ENCODE data around the gene PCK2.

Gene PCK2

DNA sequence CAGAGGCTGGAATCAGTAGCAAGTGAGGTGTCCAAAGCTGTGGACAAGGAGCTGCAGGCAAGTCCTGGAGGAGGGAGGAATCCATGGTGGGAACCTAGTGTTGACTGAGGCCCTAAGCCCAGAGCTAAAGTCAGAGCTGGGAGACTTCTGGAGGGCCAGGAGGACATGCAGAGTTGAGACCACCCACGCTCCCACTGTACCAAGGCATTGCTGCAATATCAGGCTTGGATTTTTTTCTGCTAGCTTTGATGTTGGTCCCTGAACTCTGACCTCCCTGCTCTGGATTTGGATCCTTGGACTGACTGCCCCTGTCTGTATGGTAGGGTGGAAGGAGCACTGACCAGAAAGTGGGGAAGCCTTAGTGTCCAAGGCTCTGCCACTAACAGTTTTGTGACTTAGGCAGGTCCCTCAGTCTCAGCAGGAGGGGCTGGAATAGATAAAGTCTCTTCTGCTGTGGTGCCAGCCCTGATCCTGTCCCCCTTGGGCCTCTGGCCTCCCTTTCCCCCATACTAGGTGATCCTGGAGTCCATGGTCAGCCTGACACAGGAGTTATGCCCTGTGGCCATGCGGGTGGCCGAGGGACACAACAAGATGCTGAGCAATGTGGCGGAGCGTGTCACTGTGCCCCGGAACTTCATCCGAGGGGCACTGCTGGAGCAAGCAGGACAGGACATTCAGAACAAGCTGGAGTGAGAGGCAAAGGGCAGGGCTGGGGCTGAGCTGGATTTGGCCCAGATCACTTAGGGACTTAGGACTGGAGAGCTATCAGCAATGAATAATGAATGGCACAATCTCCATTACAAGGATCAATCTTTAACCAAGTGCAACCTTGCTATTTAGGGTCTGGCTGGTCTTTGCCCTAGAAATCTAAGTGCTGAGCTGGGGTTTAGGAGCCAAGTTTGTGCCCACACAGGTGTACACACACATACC lies 32.9 kb upstream of the PCK2 start:
- no peak for DNase-seq (ENCODE audit: low read depth in 2 of 2, low spot score in 1 of 2)

DNA sequence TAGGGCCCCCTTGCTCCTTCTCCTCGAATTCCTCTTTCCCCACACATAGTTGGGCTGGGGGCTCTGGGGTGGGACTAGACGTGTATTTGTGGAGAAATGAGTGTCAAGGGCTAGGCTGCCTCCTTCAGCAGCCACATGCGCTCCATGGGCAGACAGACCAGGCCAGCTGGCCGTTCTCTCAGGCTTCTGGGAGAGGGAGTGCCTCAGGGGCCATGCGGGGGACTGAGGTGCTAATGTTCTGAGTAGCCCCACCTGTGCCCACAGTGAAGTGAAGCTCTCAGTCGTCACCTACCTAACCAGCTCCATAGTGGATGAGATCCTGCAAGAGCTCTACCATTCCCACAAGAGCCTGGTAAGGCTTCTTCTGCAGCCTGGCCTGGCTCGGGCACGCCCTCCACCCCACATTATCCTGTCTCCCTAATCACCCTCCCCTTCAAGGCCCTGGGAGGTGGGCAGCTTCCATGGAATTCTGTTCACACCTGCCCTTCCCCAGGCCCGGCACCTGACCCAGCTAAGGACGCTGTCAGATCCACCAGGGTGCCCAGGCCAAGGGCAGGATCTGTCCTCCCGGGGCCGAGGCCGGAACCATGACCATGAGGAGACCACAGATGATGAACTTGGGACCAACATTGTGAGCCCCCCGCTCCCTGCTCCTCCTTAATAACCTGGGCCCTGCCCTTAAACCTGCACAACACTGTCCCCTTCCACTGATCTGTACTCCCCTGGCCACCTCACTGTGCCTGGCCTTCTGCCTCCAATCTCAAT lies 31.7 kb upstream of the PCK2 start:
- no peak for DNase-seq (ENCODE audit: low read depth in 2 of 2, low spot score in 1 of 2)

DNA sequence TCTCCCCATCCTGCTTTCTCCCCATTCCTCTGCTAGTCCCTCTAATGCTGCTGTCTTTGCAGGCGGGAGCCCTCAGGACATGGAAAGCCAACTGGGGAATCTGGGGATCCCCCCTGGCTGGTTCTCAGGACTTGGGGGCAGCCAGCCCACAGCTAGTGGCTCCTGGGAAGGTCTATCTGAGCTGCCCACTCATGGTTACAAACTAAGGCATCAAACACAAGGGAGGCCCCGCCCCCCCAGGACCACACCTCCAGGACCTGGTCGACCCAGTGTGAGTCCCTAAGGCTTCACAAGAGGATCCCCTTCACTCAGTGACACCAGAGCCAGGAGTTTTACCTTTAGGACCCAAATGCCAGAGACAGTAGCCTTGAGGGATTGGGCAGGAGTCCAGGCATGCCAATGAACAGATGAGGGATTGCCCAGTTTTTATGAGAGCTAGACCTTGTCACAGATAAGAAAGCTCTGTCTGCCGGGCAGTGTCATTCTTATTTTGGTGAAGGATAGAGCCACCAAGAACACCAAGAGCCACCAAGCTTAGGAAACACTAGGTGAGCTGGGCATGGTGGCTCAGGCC lies 30.8 kb upstream of the PCK2 start:
- no peak for DNase-seq (ENCODE audit: low read depth in 2 of 2, low spot score in 1 of 2)

DNA sequence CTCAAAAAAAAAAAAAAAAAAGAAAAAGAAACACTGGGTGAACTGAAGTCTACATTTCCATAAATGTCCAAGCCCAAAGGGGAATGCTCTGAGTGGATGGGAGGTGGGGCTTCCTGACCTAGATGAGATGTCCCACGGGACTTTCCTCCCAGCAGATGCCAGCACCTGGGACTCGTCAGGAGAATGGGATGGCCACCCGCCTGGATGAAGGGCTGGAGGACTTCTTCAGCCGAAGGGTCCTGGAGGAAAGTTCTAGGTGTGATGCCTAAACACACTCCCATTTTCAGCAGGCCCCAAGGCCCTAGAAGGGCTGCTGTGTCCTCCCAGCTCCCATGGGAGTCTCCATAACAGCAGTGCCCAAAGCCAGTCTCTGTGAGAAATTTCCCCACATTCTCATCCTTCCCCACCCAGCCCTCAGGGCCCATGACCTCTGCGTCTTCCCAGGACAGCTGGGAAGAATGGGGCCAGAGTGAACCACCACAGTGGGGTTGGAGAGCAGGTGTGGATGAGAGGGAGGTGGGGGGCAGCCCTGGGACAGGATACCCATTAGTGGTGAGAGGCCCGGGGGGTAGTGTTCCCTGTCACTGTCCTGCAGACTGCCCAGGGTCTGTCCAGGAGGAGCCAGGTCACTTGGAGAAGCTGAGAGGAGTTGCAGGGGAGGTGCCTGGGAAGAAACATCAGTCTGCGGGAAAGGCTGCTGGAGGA lies 29.9 kb upstream of the PCK2 start:
- no peak for DNase-seq (ENCODE audit: low read depth in 2 of 2, low spot score in 1 of 2)

DNA sequence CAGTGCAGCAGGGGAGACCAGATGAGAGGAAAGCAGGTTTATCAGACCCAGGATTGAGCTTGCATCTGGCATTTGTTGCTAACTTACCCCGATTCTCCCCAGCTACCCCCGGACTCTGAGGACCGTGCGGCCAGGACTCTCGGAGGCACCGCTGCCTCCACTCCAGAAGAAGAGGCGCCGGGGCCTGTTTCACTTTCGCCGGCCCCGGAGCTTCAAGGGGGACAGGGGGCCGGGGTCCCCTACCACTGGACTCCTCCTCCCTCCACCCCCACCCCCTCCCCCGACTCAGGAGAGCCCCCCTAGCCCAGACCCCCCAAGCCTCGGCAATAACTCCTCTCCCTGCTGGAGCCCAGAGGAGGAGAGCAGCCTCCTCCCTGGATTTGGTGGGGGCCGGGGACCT lies 29.3 kb upstream of the PCK2 start:
- DNase-seq (ENCODE audit: low read depth in 2 of 2, low spot score in 1 of 2), result no peak

DNA sequence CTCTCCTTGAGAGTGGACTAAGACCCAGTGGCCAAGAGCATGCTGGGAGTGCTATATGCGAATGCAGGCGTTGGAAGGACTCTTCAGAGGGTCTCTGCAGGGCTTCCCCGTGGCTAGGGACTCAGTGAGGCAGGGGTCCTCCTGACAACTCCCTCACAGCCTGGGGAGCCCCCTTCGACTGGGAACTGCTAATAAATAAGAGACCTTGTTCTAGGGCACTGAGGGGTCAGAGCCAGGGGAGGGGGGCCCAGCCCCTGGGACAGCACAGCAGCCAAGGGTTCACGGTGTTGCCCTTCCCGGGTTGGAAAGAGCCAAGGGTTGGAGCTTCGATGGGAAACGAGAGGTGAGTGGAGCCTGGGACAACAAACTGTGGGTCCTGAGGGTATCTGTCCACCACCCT lies 28.7 kb upstream of the PCK2 start:
- DNase-seq (ENCODE audit: low read depth in 2 of 2, low spot score in 1 of 2), result no peak

DNA sequence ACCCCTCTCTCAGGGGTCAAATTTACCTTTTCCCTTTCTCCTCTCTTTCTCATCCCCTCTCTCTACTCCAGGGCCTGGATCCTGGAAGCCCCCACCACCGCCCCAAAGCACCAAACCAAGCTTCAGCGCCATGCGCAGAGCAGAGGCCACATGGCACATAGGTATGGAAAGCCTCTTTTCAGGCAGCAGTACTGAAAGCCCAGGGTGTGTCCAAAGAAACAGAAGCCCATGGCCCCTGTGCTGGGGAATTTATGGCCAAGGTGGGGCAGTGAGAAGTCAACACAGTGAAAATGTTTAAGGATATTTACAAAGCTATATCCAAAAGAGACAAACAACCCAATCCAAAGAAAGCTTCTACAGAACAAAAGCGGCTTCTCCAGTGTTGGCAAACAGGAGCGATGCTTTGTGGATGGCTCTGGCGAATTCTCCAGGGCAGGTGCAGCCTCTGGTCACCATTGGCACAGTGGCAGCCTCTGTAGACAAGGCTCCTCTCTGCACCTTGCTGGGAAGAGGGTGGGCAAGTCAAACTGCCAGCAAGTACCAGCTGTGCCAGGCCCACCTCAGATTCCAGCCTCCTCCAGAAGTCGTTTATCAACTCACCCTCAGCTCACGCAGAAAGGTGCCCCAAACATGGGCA lies 27.5 kb upstream of the PCK2 start:
- DNase-seq (ENCODE audit: low read depth in 2 of 2, low spot score in 1 of 2), result no peak

DNA sequence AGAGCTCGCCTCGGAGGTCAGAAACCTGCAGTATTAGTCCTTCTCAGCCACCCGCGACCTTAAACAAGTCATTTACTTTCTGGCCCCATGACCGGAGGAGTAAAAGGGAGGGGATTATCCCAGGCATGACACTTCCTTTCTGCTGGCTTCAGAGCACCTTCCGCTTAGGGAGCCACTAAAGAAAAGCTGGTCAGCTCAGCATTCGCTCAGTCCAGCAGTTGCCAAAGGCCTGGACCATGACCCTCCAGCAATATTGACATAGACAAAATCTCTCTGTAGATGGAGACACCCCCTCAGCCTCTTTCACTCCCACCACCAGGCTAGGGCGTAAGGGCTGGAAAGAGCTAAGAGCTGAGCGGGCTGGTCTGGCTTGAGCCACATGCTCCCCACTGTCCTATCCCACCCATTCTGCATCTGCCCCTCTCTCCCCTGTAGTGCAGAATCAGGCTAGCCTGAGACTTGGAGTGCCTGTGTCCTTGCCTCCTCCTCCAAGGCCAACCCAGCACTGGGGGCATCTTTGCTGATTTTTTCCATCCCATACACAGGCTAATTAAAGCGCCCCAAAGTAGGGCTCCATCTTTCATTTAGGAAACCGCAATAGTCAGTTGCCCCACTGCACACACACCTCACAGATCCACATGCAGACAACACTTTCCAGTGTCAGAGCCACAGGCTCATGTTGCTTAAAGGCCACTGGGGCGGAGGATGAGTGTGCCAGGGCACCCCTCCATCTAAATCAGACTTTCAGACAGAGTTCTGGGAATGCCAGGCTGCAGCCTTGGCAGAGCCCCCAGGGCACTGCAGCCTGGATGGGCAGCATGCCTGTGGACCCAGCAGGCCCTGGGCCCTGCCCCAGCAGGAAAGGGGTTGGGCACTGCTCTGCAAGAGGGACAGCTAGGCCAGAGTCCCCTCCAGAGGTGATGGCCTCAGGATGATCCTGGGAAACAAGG lies 26.7 kb upstream of the PCK2 start:
- DNase-seq (ENCODE audit: low read depth in 2 of 2, low spot score in 1 of 2), result no peak

DNA sequence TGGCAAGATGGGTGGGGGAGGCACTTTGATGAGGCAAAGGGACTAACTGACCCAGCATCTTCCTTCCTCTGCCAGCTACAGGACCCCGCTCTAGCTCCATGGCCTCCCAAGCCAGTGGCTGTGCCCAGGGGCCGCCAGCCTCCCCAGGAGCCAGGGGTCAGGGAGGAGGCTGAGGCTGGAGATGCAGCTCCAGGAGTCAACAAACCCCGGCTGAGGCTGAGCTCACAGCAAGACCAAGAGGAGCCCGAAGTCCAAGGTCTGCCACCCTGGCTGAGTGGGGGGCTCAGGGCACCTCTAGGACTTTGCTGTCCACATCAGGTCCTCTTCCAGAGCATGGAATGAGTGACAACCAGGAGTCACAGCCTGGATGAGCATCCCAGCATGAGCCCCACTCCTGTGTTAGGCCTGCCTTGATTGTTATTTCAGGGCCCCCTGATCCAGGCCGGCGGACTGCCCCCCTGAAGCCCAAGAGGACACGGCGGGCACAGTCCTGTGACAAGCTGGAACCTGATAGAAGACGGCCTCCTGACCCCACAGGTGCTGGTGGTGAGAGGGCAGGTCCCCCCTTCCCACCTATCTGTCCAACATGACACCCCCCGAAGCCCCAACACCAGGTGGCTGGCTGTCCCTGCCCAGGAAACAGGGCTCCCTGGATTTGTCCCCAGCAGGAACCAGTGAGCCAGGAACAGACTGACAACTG lies 25.2 kb upstream of the PCK2 start:
- no peak for DNase-seq (ENCODE audit: low read depth in 2 of 2, low spot score in 1 of 2)

DNA sequence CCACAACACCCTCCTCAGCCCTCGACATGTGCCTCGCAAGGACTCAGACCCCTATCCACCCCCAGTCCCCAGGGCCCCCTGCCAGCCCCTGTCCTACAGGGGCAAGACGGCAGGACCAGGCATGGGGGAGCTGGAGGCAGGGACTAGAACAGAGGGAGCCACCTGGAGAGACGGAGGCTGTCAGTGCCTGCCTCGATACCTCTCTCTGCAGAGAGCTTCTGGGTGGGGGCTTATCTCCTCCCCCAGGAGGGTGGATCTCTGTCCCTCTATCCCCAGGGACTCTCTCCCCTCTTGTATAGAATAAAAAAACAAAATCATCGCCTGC lies 24.7 kb upstream of the PCK2 start:
- no peak for DNase-seq (ENCODE audit: low read depth in 2 of 2, low spot score in 1 of 2)

DNA sequence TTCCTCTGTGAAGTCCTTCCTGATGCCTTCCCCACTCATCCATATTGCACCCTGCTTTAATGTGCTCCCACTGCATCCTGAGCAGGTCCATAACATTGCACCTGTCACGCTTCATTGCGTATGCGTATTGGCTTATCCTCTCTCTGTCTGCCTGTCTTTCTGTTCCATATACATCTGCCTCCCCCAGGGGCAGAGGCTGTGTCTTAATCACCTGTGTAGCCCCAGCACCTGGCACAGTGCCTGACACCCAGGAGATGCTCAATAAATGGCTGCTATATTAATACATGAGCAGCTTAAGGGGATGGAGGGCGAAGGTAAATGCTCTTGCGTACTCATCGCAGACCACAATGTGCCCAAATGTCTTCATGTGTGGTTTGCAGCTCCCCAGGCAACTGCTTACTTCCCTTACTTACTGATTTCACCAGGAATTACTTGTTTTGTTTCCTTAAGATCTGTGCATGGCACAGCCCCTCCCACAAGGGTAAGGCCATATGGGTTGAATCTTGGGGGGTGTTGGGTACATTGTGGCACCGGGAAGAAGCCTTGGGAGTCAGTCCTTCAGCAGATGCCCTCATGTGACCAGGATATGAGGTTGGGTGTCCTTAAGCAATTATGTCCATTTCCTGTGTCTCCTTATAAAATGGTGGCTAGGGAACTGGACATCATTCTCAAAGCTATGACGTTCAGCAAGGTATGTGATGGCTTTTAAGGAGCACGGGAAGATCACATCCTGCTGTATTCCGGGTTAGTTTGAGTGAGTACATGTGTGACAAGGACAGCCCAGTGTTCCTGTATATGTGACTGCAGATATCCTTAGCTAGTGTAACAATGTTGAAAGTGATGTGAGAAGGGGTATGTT lies 23.6 kb upstream of the PCK2 start:
- DNase-seq (ENCODE audit: low read depth in 2 of 2, low spot score in 1 of 2), result no peak

DNA sequence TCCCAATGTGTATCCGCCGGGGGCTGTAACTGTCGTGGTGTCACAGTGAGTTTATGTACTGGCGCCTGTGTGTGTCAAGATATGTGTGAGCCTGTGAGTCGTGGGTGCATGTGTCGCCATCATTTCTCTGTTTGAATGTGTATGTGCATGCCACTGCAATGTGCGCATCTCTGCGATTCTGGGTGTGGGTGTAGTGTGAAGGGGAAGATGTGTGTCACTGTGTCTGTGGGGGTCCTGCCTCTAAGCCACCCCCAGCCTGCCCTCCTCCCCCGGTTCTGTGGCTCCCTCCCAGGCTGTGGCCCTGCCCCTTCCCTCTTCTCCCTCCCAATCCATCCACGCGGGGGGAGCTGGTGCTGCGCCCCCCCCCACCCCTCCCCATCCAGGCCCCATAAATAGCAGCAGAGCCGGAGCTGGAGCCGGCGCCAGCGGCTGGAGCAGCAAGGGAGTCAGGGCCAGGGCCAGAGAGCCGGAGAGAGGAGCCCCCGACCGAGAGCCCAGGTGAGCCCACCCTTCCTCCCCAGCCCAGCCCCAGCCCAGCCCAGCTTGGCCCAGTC lies 22.9 kb upstream of the PCK2 start, which contains the start of gene CPNE6:
CPNE6 (plus strand) TSS at position 419 of the 554 bp plus-strand sequence. CDS start 1,375 bp downstream, outside the sequence.
- no peak for DNase-seq (ENCODE audit: low read depth in 2 of 2, low spot score in 1 of 2)

DNA sequence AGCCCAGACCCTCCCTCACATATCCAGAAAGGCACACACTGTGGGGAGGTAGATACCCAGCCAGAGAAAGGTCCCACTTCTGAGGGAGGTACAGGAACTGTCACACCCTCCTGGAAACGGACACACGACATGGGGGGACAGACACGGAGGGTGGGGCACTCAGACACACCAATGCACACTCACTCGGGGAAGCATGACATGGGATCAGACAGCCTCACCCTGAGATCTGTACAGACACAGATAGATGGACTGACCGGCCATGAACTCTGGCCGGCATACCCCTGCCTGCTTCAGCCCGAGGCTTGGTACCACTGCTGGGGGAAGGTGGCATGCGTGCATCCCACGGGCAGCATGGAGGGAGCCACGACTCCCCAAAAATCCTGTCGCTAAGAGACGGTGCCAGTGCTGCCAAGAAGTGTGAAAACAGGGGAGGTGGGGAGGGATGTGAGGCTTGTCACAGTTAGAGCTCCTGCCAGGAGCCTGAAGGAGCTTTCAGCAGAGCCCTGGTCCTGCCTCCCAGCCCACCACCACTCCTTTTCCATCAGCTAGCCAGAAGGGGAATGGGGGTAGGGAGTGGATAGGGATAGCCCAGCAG lies 22.2 kb upstream of the PCK2 start:
- DNase-seq (ENCODE audit: low read depth in 2 of 2, low spot score in 1 of 2), result no peak

DNA sequence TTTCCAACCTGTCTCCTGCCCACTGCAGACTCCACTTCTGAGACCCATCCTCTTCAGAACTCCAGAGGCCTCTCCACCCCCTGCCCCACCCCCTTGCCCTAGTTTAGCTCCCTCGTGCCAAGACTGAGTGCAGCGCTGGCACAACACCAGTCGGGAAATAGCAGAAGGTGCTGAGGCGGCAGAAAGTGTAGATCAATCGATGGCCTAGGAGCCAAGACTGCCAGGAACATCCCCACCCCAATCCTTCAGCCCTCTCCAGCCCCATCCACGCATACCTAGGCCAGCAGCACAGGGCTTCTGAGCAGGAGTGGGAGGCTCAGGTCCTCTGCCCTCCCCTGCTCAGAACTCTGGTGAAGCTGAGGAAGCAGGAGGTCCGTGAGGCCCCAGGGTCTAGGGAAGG lies 21.7 kb upstream of the PCK2 start:
- no peak for DNase-seq (ENCODE audit: low read depth in 2 of 2, low spot score in 1 of 2)

DNA sequence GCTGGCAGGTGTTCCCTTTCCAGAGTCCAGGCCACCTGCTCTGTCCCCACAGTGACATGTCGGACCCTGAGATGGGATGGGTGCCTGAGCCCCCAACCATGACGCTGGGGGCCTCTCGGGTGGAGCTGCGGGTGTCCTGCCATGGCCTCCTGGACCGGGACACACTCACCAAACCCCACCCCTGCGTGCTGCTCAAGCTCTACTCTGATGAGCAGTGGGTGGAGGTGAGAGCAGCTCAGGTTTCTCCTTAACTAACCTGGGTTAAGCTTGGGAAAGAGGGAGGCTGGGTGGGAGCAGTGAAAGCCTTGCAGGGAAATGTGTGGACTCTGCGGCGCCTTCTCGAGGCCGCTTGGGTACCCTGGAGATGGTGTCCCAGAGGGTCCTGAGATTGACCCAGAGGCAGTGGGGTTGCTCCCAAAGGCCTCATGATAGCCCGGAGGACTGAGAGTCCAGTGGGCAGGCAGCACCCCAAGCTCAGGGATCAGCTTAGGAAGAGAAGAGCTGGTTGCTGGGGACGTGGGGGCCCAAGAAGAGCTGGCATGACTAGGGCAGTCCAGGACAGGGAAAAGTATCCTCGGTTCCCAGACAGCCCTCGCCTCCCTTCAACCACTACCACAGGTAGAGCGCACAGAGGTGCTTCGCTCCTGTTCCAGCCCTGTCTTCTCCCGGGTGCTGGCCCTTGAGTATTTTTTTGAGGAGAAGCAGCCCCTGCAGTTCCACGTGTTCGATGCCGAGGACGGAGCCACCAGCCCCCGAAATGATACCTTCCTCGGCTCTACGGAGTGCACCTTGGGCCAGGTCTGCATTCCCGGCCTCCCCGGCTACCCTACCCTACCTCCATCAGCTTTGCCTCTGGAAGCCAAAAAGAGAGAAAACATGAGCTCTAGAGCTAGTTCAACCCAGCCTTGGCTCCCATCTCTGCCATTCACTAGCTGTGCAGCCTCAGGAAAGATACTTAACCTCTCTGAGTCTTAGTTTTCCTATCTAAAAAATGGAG lies 20.9 kb upstream of the PCK2 start:
- DNase-seq (ENCODE audit: low read depth in 2 of 2, low spot score in 1 of 2), result no peak
